AG09309 (cell line): ENCODE results near the gene SLC16A3.

Experiments
- DNase-seq: peaks from one replicate; pipeline ENCODE4 v3.0.0-alpha.2; 2010; ENCODE audit warnings: low read depth
- H3K4me3 ChIP-seq: 2 replicates; pipeline ENCODE4 v1.5.1; 2011; ENCODE audit warnings: mild to moderate bottlenecking, low read depth, low read length, moderate library complexity; ENCODE audit not compliant: control insufficient read depth
- TF ChIP-seq, protein P1 (sequence below): IDR thresholded peaks from 2 replicates; pipeline ENCODE4 v1.5.1; 2011; ENCODE audit warnings: mild to moderate bottlenecking, low read depth, low read length, inconsistent platforms; ENCODE audit not compliant: insufficient read depth, control insufficient read depth; ENCODE audit errors: missing control alignments

The SLC16A3 gene

GRCh38 chr17:82228842-82229697 lies at the start of gene SLC16A3:
Gene SLC16A3, plus strand, starts transcription at chr17:82229042. Its CDS starts 6,967 bp downstream, at chr17:82236009.
- DNase-seq = no peak
- TF ChIP-seq, protein P1, sequence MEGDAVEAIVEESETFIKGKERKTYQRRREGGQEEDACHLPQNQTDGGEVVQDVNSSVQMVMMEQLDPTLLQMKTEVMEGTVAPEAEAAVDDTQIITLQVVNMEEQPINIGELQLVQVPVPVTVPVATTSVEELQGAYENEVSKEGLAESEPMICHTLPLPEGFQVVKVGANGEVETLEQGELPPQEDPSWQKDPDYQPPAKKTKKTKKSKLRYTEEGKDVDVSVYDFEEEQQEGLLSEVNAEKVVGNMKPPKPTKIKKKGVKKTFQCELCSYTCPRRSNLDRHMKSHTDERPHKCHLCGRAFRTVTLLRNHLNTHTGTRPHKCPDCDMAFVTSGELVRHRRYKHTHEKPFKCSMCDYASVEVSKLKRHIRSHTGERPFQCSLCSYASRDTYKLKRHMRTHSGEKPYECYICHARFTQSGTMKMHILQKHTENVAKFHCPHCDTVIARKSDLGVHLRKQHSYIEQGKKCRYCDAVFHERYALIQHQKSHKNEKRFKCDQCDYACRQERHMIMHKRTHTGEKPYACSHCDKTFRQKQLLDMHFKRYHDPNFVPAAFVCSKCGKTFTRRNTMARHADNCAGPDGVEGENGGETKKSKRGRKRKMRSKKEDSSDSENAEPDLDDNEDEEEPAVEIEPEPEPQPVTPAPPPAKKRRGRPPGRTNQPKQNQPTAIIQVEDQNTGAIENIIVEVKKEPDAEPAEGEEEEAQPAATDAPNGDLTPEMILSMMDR = no peak
- H3K4me3 ChIP-seq = peak within 1 kb of the TSS; percentile 88

DNA sequence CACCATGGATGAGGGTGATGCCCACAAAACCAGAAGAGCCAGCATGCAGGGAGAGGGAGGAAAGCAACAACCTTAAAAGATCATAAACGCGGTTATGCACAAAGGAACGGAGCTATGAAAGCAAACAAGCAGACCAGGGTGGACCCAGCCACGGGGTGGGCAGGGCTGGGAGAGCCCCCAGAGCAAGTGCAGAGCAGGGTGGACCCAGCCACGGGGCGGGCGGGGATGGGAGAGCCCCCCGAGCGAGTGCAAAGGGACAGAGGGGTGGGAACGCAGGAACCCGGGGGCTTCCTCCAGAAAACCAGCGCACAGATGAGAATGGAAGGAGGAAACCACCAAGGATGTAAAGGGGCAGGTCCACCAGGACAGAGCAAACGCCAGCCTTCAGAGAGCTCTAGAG lies 49.4 kb upstream of the SLC16A3 start:
- no peak overlapping the region for H3K4me3 ChIP-seq
- DNase-seq = no peak
- TF ChIP-seq, protein P1 = no peak

- DNase-seq = no peak
- TF ChIP-seq, protein P1 = no peak
- no peak overlapping the region for H3K4me3 ChIP-seq
Measured at GRCh38 chr17:82179946-82180475, 48.8 kb upstream of the SLC16A3 start.

DNA sequence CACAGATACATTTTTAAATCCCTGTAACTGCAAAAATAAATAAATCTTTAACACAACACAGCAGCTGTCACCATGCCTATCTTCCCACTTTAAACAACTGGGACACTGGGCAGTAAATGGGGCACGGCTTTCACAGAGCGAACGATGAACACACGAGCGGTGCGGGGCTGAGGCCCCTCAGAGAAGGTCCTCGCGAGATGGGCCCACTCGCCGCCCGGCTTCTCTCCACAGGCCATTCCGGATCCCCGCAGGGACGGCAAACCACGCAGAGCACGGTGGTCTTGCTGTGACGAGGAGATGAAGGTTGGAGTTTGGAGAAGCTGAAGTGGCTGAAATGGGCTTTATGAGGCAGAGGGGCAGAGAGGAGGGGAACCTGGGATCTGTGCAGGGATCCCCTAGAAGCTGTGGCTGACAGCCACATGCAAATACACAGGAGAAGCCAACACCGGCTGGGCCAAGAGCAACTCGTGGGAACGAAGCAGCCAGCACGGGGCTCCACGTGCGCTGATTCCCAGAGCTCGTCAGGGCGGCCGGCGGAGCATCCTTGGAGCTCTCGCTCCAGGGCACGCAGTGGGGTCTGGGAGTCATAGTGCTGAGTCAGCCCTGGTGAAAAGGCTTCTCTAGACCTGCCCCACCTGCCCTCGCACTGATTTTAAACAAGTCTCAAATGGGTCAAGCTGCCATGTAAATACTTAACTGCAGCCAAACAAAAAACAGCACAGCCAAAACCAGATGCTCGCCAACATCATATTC lies 47.9 kb upstream of the SLC16A3 start:
- TF ChIP-seq, protein P1 = no peak
- DNase-seq = no peak
- H3K4me3 ChIP-seq = no peak overlapping the region

DNA sequence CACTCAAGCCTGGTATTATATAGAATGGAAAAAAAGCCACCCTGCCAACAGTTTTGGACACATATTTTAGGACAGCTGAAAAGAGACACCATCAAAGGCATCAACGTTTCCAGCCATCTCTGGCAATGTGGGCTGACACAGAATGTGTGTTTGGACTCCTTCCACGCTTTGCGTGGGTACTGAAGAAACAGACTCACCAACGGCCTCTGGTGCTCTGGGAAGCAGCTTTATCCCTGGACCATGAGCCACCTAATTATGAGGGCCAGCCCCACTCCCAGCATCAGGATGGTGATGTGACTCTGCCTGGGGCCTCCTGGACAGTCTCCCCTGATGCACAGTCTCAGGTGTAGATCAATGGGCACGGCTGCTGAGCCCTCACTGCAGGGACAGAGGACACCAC lies 44.1 kb upstream of the SLC16A3 start:
- TF ChIP-seq, protein P1 = no peak
- no peak for DNase-seq

GRCh38 chr17:82186221-82186620 lies 42.6 kb upstream of the SLC16A3 start:
- no peak for DNase-seq

More for the DNA sequence above, 44.1 kb upstream of the SLC16A3 start:
- H3K4me3 ChIP-seq = no peak overlapping the region

More at GRCh38 chr17:82186221-82186620, 42.6 kb upstream of the SLC16A3 start:
- TF ChIP-seq, protein P1 = no peak
- H3K4me3 ChIP-seq = no peak overlapping the region
